Activated T-helper 1 cell treated with anti-CD3 and anti-CD28 coated beads, Interleukin-2, amount 50 U/mL, for 16 hours (primary cell): ENCODE data around the gene NSUN7.

Experiments
- DNase-seq, 2 donors: peaks; one replicate each; pipeline ENCODE4 v3.0.0-alpha.2; 2020; ENCODE audit warnings: low read depth in 1 of 2, low spot score in 1 of 2

The NSUN7 gene

DNA sequence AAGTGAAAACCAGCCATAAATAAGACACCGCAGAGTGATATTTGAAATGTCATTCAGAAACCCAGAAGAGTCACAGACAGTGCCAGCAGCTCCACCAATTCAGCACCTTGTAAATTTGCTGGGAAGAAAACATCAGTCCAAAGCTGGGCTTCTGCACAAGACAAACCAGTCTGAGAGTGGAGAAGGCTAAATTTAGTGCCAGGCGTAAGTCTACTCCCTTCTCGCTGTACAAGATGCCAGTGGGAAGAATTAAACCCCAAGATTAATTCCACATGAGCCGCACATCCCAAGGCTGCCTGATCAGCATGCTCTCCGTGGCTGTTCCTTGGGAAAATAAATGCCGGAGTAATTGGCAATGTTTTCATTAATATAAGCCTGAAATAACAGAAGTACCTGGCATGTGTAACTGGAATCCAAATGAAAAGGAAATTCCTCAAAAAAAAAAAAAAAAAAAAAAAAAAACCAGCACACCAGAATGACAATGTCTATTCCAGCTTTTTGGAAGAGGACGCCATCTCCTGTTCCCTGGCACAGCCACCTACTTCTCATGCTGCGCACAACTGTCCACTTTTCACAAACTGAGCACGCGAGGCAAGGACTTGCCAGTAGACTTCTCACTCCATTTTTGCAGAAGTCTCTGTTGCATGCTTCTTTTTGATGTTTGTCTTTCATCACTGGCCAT is 95.5 kb downstream of the NSUN7 start:
- DNase-seq: no peak

- no peak for DNase-seq
Measured at GRCh38 chr4:40846532-40846931, 96.8 kb downstream of the NSUN7 start.

GRCh38 chr4:40848251-40848650 is 98.5 kb downstream of the NSUN7 start:
- DNase-seq: no peak

GRCh38 chr4:40848940-40849339 is 99.2 kb downstream of the NSUN7 start:
- no peak for DNase-seq

GRCh38 chr4:40850496-40850895 is 100.7 kb downstream of the NSUN7 start:
- no peak for DNase-seq

DNA sequence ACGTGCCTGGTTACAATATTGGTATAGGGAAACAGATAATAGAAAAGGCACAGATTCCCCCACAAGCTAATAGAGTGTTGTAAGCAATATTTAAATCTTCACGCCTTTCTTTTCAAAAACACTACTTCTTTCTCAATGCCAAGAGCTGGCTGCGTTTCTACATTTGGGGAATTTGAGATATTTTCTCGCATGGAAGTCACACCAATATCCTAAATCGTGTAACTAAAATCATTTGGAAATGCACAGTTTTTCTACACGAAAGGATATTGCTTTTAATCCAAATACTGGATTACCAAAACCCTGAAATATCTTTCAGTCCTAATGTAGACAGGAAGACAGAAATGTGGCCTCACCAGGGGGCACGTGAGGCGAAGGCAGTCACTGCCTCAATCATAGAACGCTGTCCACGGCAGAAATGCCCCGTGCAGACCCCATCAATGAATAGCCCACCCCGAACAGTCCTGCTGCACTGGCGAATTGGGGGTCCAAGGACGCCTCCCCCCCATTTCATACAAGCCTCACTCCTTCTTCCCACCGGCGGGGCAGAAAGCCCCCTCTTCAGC is 106.6 kb downstream of the NSUN7 start:
- DNase-seq: no peak

DNA sequence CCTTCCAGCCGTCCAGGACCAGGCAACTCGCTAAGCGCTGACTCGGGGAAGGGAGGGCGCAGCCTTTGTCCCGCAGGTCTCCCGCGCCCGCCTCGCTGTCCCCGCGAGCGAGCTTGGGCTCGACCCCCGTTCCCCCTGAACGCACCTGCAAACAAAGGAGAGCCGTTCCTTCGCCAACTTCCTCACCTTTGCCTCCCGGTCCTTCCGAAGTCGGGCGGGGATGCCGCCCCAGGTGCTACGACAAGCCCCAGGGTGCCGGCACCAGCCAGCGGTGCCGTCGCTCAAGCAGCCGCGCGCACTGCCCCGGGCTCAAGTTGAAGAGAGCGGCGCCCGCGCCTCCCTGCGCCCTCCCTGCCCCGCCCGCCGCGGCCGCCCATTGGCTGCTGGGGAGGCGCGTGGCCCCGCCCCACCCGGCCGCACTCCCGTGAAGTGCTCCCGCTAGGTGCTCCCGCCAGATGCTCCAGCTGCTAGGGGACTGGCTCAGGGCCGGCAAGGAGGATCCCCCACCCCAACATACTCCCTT is 107.1 kb downstream of the NSUN7 start:
- peak in 1 of 2 donors; percentile 23 for DNase-seq

DNA sequence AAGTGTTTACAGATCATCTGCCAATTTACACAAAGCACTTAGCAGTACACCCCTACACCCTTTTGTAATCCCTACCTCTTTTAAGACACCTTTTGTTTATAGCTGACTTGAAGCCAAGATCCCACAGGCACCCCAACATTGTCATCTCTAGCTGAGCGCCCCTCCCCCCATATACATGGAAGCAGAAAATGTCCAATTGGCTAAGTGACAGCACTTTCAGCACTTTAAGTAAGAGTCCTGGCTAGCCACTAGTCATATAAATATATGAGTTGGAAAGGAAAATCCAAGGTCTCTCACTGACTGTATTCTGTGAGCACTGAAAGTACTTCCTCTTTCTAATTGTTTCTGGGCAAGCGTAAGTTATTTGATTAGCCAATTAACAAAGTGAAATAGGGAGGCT is 108.2 kb downstream of the NSUN7 start:
- DNase-seq: no peak

DNA sequence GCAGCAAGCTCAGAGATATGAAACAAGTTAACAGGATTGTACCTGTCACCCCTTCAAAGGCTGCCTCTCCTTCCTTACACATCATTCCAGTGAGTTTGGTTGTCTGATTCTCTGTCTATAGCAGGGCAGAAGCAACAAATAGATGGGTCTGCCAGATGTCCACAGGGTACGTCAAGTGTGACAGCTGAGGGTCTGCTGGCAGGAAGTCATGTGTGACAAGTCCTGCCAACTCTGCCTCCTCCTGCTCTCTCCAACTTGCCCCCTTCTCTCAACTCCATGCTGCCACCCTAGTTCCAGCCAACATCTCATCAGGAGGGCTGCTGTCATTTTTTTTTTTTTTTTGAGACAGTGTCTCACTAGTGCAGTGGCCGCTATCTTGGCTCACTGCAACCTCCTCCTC is 109.2 kb downstream of the NSUN7 start:
- DNase-seq: no peak
